ENCODE measurements around the gene P2RY6. TPM values are rescaled to one million over a fixed set of nuclear protein-coding genes. Genes with fewer than 3 reads are reported as not detected.

Gene P2RY6
- total RNA-seq, 4 donors from 2014 or later, result 0.76 to 1.0 TPM; not detected in 2

DNA sequence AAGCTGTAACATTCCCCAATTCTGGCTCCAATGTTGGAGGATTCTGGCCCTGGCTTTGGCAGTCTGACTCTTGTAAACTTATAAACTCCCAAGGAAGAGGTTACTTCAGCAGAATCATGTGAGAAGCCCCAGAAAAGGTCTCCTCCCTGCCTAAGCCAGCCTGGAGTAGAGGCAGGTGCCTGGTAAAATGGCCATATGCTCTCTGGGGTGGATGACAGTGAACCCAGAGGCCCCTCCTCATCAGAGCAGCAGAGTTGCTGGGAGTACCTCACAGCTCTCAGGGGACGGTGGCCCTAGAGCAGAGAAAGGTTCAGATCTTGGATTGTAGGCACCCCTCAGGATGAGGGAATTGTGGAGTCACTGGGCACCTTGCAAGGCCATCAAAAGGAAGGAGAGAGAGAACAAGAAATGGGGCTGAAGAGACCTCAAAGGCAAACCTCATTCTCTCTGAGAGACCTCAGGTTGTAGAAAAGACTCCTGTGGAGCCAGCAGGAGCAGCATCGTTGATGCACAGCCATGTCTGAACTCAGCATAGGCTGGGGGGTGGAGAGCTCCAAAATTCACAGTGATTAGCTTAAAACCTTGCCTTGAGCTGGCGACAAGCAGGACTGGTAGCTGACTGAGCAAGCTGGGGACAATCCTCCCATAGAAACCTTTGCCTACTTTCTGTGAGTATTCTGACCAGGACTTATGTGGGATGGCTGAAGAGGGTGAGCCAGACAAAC, 4.9 kb upstream of the P2RY6 start:
- no peak overlapping the region for H3K4me3 ChIP-seq
- no peak for DNase-seq
- H3K9me3 ChIP-seq, result no peaks in the 10 kb centered on the region
- H3K27me3 ChIP-seq, result peaks cover 0 to 10% of the 10 kb centered on the region in 2 donors
- H3K4me1 ChIP-seq, result peaks cover 0 to 6% of the 10 kb centered on the region in 2 donors
- no peak overlapping the region for H3K27ac ChIP-seq
- no peaks in the 10 kb centered on the region for H3K36me3 ChIP-seq
- TF ChIP-seq, protein P1, sequence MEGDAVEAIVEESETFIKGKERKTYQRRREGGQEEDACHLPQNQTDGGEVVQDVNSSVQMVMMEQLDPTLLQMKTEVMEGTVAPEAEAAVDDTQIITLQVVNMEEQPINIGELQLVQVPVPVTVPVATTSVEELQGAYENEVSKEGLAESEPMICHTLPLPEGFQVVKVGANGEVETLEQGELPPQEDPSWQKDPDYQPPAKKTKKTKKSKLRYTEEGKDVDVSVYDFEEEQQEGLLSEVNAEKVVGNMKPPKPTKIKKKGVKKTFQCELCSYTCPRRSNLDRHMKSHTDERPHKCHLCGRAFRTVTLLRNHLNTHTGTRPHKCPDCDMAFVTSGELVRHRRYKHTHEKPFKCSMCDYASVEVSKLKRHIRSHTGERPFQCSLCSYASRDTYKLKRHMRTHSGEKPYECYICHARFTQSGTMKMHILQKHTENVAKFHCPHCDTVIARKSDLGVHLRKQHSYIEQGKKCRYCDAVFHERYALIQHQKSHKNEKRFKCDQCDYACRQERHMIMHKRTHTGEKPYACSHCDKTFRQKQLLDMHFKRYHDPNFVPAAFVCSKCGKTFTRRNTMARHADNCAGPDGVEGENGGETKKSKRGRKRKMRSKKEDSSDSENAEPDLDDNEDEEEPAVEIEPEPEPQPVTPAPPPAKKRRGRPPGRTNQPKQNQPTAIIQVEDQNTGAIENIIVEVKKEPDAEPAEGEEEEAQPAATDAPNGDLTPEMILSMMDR (IDR thresholded peaks at IDR 0.05), result no peak
- intact Hi-C loops (cut with DNase I; ENCODE audit: low total_unique reads), result no loop called here

DNA sequence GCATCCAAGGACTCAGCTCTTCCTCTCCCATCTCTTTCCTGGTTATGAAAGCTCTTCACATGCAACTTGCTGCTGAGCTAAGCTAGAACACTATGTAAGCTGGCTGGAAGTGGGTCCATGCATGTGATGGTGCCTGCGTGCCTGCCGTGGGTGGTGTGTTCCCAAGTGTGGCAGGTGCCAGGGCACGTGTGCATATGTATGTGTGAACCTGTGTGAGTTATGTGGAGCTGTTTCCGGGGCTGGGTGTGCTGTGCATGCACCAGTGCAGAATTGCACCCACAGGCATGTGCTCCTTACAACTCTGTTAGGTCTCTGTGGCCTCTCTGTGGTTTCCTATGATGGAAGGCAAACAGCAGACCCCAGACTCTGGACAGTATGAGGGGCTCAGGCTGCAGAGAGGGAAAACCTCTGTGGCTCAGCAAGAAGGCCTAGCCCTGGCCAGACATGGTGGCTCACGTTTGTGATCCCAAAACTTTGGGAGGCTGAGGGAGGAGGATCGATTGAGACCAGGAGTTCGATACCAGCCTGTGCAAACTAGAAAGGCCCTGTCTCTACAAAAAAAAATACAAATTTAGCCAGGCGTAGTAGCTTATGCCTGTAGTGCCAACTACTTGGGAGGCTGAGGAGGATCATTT, 4.1 kb upstream of the P2RY6 start:
- TF ChIP-seq, protein P1 (IDR thresholded peaks at IDR 0.05), result no peak
- no peak for TF ChIP-seq POLR2A (IDR thresholded peaks at IDR 0.05)
- H3K27me3 ChIP-seq, result peaks cover 0 to 10% of the 10 kb centered on the region in 2 donors
- H3K4me3 ChIP-seq, result no peak overlapping the region
- no peaks in the 10 kb centered on the region for H3K9me3 ChIP-seq
- intact Hi-C loops (cut with DNase I; ENCODE audit: low total_unique reads), result no loop called here
- DNase-seq, result no peak
- H3K4me1 ChIP-seq, result peaks cover 0 to 6% of the 10 kb centered on the region in 2 donors
- H3K36me3 ChIP-seq, result no peaks in the 10 kb centered on the region
- no peak overlapping the region for H3K27ac ChIP-seq

DNA sequence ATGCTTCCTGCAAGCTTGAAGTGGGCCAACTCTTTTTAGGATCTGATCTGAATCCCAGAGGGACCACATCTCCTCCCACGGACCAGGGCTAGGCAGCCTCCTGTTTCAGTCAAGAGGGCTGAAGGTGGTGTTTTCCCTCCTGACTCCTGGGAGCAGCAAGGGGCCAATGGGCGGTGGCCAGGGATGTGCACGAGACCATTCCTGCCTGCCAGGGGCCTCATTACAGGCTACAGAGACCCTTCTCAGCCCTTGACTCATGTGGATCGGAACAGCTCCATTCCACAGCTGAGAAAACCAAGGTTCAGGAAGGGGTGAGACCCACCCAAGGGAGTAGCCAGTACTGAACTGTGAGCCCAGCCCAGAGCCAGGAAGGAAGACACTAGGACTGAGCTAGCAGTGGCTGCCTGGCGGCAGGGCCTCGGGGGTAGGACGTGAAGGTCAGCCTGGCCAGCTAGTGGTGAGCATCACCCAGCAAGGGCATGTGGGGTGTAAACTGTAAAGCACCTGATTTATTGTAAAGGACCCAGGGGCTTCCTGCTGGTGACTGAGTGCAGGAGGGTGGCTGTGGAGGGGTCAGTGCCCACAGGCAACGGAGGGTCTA, 3.4 kb upstream of the P2RY6 start:
- Histone ChIP-seq H3K27ac (no peak overlapping the region), H3K4me3 (no peak overlapping the region), H3K4me1 (peaks cover 0 to 6% of the 10 kb centered on the region in 2 donors), H3K36me3 (no peaks in the 10 kb centered on the region), H3K9me3 (no peaks in the 10 kb centered on the region), H3K27me3 (peaks cover 0 to 8% of the 10 kb centered on the region in 2 donors)
- intact Hi-C loops (cut with DNase I; ENCODE audit: low total_unique reads), result no loop called here
- DNase-seq, result no peak
- TF ChIP-seq POLR2A (IDR thresholded peaks at IDR 0.05), result no peak
- TF ChIP-seq, protein P1 (IDR thresholded peaks at IDR 0.05), result no peak

DNA sequence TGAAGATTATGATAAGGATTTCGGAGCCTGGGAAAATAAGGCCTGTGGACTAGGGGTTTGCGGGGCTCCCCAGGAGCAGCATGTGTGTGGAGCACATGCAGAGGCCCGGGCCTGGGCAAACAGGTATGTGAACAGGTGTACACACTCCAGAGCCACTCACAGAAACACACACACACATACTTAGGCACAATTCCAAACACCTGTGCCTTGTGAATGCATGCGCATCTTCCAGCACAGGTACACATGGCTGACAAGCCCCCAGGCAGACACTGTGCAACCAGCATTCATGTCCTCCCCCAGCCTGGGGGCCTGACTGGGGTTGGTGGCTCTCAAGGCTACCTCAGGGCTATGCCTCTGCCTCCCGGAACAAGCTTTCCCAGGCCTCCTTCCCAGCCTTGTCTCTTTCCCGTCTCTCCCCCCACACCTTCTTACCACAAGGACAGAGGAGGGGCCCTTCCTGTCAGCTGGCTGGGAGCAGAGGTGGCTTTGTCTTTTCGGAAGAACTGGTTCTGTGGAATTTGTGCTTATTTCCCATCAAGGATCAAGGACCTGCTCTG, 2.6 kb upstream of the P2RY6 start:
- peaks cover 0 to under 1% of the 10 kb centered on the region in 2 donors for H3K4me1 ChIP-seq
- H3K27ac ChIP-seq, result no peak overlapping the region
- no peak for DNase-seq
- H3K4me3 ChIP-seq, result no peak overlapping the region
- intact Hi-C loops (cut with DNase I; ENCODE audit: low total_unique reads), result no loop called here
- no peak for TF ChIP-seq POLR2A (IDR thresholded peaks at IDR 0.05)
- TF ChIP-seq, protein P1 (IDR thresholded peaks at IDR 0.05), result no peak
- H3K27me3 ChIP-seq, result peaks cover 0 to under 1% of the 10 kb centered on the region in 2 donors
- H3K9me3 ChIP-seq, result no peaks in the 10 kb centered on the region
- H3K36me3 ChIP-seq, result no peaks in the 10 kb centered on the region
